Gastroesophageal sphincter (tissue), 4 donors: ENCODE measurements around the gene TNMD. TPM values are rescaled to one million over a fixed set of nuclear protein-coding genes. Genes with fewer than 3 reads are reported as not detected.

Experiments
- ATAC-seq: fragments of 150-250 bp; one replicate; pipeline ENCODE4 v1.9.1; 2016; ENCODE audit warnings: mild to moderate bottlenecking, moderate library complexity
- H3K27ac ChIP-seq, 4 donors: fragments of 200-600 bp; sonication (generic) in 3 of 4; 1 replicate in 3 of 4; 2 replicates in 1 of 4; pipeline ENCODE4 v1.5.1; 2016 to 2019
- H3K27me3 ChIP-seq: fragments of 200-600 bp; sonication (generic); one replicate; pipeline ENCODE4 v1.5.1; 2019
- H3K36me3 ChIP-seq, 2 donors: fragments of 200-600 bp; sonication (generic); one replicate each; pipeline ENCODE4 v1.5.1; 2019; ENCODE audit warnings: control low read depth in 1 of 2
- H3K4me1 ChIP-seq, 3 donors: fragments of 200-600 bp; sonication (generic); 1 replicate in 2 of 3; 2 replicates in 1 of 3; pipeline ENCODE4 v1.5.1; 2016 to 2019; ENCODE audit warnings: control low read depth in 2 of 3
- H3K4me3 ChIP-seq, 2 donors: fragments of 200-600 bp; sonication (generic); one replicate each; pipeline ENCODE4 v1.5.1; 2019; ENCODE audit warnings: mild to moderate bottlenecking in 1 of 2, moderate library complexity in 1 of 2
- H3K9me3 ChIP-seq, 3 donors: fragments of 200-600 bp; sonication (generic); one replicate each; pipeline ENCODE4 v1.5.1; 2017 to 2019; ENCODE audit warnings: control low read depth in 2 of 3
- EP300 ChIP-seq: sonication (generic); formaldehyde crosslinking; IDR thresholded peaks from one replicate; pipeline ENCODE4 v1.6.1; 2017; ENCODE audit warnings: antibody characterized with exemption, mild to moderate bottlenecking
- POLR2A ChIP-seq, 2 donors: fragments of 450-650 bp; IDR thresholded peaks; one replicate each; pipeline ENCODE4 v1.6.1; 2017; ENCODE audit warnings: antibody characterized with exemption in 2 of 2, mild to moderate bottlenecking in 2 of 2, moderate library complexity in 1 of 2
- POLR2AphosphoS5 ChIP-seq: sonication (generic); formaldehyde crosslinking; IDR thresholded peaks from one replicate; pipeline ENCODE4 v1.6.1; 2017; ENCODE audit warnings: antibody characterized with exemption
- WGBS, 2 donors: methylation state at CpG; one replicate each; pipeline ENCODE4 v1.1.5; 2018; ENCODE audit warnings: low coverage in 1 of 2; 5-methylcytosine and 5-hydroxymethylcytosine counted together
- total RNA-seq, 4 donors: library from RNA; depleted of rRNA; stranded (reverse); fragments of >200 nt; gene quantifications; one replicate each; pipeline ENCODE4 v1.1.0, GENCODE V29; 2016
- TF ChIP-seq, protein P1 (sequence below), 4 experiments: fragments of 200-600 bp in 2 of 4; fragments of 450-650 bp in 2 of 4; sonication (generic) in 1 of 4; IDR thresholded peaks; one replicate each; pipeline ENCODE4 v1.5.1; 2017 to 2019; ENCODE audit warnings: antibody characterized with exemption in 4 of 4, mild to moderate bottlenecking in 2 of 4, moderate library complexity in 2 of 4

TNMD gene
- total RNA-seq, 4 donors from 2014 or later = not detected

DNA sequence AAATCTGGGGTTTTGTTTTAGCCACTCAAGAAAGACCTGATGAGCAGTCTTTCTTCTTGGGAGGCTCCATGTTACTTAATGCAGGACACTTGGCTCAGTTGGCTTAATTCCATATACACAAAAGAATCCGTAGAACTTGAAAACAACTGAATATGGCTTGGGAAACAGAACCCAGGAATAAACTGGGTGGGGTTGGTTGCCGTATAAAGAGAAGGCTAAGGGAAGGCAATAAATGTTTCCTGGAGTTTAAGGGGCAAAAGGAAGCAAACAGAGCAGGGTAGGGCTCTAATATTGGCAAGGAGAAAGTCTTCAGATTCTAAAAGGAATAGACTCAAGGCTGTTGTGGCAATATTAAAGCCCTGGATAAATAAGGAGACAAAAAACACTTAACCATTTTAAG, 8.4 kb downstream of the TNMD start:
- Histone ChIP-seq H3K9me3 (no peaks in the 10 kb centered on the region), H3K36me3 (no peaks in the 10 kb centered on the region), H3K27ac (no peak overlapping the region), H3K27me3 (no peaks in the 10 kb centered on the region), H3K4me1 (no peaks in the 10 kb centered on the region), H3K4me3 (no peak overlapping the region)
- TF ChIP-seq, protein P1, sequence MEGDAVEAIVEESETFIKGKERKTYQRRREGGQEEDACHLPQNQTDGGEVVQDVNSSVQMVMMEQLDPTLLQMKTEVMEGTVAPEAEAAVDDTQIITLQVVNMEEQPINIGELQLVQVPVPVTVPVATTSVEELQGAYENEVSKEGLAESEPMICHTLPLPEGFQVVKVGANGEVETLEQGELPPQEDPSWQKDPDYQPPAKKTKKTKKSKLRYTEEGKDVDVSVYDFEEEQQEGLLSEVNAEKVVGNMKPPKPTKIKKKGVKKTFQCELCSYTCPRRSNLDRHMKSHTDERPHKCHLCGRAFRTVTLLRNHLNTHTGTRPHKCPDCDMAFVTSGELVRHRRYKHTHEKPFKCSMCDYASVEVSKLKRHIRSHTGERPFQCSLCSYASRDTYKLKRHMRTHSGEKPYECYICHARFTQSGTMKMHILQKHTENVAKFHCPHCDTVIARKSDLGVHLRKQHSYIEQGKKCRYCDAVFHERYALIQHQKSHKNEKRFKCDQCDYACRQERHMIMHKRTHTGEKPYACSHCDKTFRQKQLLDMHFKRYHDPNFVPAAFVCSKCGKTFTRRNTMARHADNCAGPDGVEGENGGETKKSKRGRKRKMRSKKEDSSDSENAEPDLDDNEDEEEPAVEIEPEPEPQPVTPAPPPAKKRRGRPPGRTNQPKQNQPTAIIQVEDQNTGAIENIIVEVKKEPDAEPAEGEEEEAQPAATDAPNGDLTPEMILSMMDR (IDR thresholded peaks at IDR 0.05) = no peak
- TF ChIP-seq POLR2A (IDR thresholded peaks at IDR 0.05) (no peak), EP300 (no peak), POLR2AphosphoS5 (no peak)
- WGBS, 2 donors = 25 to 44% methylated on average over 2 of the region's 2 CpGs
- ATAC-seq = no peak

DNA sequence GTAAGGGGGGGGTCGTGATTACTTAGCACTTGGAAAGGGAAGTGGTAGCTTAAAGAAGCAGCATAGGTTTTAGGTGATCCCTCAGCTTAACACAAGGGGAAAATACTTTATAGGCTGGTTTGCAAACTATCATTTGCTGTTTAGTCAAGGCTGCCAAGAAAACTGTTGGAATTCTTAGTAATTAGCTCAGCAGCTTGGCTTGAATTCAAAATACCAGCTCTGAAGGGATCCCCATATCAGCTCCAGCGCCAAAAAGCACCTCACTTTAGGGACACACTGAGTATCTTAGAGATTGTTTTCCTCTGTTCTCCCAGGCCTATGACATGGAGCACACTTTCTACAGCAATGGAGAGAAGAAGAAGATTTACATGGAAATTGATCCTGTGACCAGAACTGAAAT, 8.8 kb downstream of the TNMD start:
- no peak for ATAC-seq
- H3K4me1 ChIP-seq = no peaks in the 10 kb centered on the region
- no peak overlapping the region for H3K27ac ChIP-seq
- H3K4me3 ChIP-seq = no peak overlapping the region
- TF ChIP-seq POLR2AphosphoS5 (no peak), POLR2A (IDR thresholded peaks at IDR 0.05) (no peak), EP300 (no peak)
- TF ChIP-seq, protein P1 (IDR thresholded peaks at IDR 0.05) = no peak
- WGBS, 2 donors = 17% methylated on average over 1 of the region's 2 CpGs; no CpG with 5 or more reads in 1 of the 2 donors
- H3K36me3 ChIP-seq = no peaks in the 10 kb centered on the region
- H3K27me3 ChIP-seq = no peaks in the 10 kb centered on the region
- H3K9me3 ChIP-seq = no peaks in the 10 kb centered on the region

DNA sequence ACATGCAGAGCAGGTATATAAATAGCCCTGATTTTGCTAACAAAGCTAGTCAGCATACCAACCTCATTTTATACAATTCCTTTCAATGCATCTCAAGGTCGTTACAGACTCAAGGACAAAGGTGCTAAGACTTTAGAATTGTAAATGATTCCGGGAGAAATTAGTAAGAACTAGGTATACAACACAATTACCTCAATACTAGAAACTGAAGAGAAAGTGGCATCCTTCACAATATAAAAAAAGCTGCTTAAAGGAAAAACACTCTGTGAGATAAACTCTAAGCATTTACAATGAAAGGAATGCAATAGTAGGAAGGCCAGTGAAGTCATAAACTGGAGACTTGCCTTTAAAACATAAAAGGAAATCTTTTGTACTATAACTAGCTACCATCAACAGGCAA, 11.9 kb downstream of the TNMD start:
- WGBS, 2 donors = 67% methylated on average over 1 of the region's 2 CpGs; no CpG with 5 or more reads in 1 of the 2 donors
- no peaks in the 10 kb centered on the region for H3K27me3 ChIP-seq
- TF ChIP-seq EP300 (no peak), POLR2AphosphoS5 (no peak), POLR2A (IDR thresholded peaks at IDR 0.05) (no peak)
- TF ChIP-seq, protein P1 (IDR thresholded peaks at IDR 0.05) = no peak

DNA sequence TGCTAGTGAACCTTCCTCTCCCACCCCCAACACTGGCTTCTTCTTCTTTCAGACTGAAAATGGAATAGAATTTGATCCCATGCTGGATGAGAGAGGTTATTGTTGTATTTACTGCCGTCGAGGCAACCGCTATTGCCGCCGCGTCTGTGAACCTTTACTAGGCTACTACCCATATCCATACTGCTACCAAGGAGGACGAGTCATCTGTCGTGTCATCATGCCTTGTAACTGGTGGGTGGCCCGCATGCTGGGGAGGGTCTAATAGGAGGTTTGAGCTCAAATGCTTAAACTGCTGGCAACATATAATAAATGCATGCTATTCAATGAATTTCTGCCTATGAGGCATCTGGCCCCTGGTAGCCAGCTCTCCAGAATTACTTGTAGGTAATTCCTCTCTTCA, 14.7 kb downstream of the TNMD start:
- ATAC-seq = no peak
- TF ChIP-seq EP300 = no peak
- TF ChIP-seq, protein P1 (IDR thresholded peaks at IDR 0.05) = no peak
- no peak for TF ChIP-seq POLR2AphosphoS5
- TF ChIP-seq POLR2A (IDR thresholded peaks at IDR 0.05) = no peak
- no peaks in the 10 kb centered on the region for H3K36me3 ChIP-seq
- WGBS, 2 donors = 60% methylated on average over 7 of the region's 9 CpGs; no CpG with 5 or more reads in 1 of the 2 donors
- H3K27ac ChIP-seq = no peak overlapping the region
- H3K4me3 ChIP-seq = no peak overlapping the region
- H3K27me3 ChIP-seq = no peaks in the 10 kb centered on the region
- no peaks in the 10 kb centered on the region for H3K4me1 ChIP-seq
- no peaks in the 10 kb centered on the region for H3K9me3 ChIP-seq

More for the DNA sequence above, 11.9 kb downstream of the TNMD start:
- H3K36me3 ChIP-seq = no peaks in the 10 kb centered on the region
- H3K4me1 ChIP-seq = no peaks in the 10 kb centered on the region
- no peak overlapping the region for H3K4me3 ChIP-seq
- H3K27ac ChIP-seq = no peak overlapping the region
- no peaks in the 10 kb centered on the region for H3K9me3 ChIP-seq
- ATAC-seq = no peak

DNA sequence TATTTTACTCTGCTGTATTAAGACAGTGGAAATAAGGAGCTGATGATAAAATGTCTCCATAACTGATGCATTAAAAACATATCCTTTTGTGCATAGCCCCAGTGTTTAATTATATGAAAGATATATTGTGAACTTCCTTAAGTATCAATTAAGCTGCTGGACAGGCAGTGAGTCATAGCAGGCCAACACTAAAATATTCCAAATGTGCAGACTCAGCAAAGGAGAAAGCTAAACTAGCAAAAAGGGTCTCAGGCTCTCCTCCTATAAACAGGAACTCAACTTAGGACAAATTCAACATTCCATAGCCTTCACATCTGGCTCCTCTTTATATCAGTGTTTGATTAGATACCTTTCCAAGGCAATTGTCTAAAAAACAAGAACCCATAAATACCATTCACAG, 15.6 kb downstream of the TNMD start:
- ATAC-seq = no peak
- no peak overlapping the region for H3K4me3 ChIP-seq
- no peaks in the 10 kb centered on the region for H3K4me1 ChIP-seq
- H3K9me3 ChIP-seq = no peaks in the 10 kb centered on the region
- H3K27me3 ChIP-seq = no peaks in the 10 kb centered on the region
- no peaks in the 10 kb centered on the region for H3K36me3 ChIP-seq
- no peak overlapping the region for H3K27ac ChIP-seq
- TF ChIP-seq POLR2AphosphoS5 (no peak), POLR2A (IDR thresholded peaks at IDR 0.05) (no peak), EP300 (no peak)
- TF ChIP-seq, protein P1 (IDR thresholded peaks at IDR 0.05) = no peak
